ENCODE results near the gene PAQR4.

PAQR4 gene

DNA sequence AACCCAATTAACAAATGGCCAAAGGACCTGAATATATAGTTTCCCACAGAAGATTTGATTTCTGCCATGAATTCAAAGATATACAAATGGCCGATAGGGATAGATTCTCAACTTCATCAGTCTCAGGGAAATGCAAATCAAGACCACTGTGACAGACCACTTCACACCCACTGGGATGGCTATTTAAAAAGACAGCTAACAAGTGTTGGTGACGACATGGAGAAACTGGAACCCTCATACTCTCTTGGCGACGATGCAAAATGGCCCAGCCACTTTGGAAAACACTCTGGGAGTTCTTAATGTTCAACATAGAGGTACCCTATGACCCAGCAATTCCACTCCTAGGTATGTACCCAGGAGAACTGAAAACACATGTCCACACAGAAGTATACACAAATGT, 22.5 kb upstream of the PAQR4 start:
- TF ChIP-seq, protein P1, sequence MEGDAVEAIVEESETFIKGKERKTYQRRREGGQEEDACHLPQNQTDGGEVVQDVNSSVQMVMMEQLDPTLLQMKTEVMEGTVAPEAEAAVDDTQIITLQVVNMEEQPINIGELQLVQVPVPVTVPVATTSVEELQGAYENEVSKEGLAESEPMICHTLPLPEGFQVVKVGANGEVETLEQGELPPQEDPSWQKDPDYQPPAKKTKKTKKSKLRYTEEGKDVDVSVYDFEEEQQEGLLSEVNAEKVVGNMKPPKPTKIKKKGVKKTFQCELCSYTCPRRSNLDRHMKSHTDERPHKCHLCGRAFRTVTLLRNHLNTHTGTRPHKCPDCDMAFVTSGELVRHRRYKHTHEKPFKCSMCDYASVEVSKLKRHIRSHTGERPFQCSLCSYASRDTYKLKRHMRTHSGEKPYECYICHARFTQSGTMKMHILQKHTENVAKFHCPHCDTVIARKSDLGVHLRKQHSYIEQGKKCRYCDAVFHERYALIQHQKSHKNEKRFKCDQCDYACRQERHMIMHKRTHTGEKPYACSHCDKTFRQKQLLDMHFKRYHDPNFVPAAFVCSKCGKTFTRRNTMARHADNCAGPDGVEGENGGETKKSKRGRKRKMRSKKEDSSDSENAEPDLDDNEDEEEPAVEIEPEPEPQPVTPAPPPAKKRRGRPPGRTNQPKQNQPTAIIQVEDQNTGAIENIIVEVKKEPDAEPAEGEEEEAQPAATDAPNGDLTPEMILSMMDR (conservative IDR thresholded peaks at IDR 0.05; ENCODE audit: low read depth, low read length) = no peak
- no peak for DNase-seq (ENCODE audit: low read depth)

DNA sequence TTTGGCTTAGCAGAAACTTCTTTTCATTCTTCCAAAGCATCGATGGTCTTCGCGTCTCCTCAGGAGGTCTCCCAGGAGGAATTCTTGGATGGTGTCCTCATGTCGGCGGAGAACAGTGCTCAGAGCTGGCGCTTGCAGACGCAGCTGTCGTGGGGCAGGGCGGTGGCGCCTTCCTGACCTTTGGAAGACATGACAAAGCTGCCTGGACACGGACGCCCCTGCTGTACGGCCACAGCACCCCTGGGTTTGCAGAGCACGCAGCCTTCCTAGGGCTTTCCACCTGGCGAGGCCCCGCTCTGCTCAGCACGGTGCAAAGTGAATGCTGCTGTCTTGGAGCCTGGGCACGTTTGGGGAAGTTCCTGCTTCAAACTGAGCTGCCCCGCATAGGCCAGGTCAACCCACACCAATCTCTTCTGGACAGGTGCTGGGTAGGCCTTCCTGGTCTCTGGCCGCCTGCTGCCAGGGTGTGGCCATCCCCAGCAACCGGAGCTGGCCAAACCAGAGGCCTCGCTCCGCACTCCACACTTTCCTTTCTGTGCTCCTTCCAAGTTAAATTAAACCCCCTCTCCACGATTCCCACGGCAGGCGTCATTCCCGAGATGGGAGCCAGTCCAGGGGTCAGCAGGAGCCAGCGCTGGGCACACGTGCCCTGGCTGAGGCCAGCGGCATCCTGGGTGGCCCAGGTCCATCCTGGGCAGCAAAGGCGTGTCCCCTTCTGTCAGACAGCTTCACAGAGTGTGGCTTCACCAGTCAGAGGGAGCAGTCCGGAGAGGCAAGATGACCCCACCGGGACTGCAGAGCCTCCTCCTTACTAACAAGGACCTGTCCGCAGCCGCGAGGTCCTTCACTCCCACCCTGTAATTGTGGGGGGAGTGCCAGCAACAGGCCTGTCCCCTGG, 20.1 kb upstream of the PAQR4 start:
- no peak for DNase-seq (ENCODE audit: low read depth)
- no peak overlapping the region for H3K4me3 ChIP-seq (ENCODE audit: low read depth, low read length)
- TF ChIP-seq, protein P1 (conservative IDR thresholded peaks at IDR 0.05; ENCODE audit: low read depth, low read length) = no peak

More for the DNA sequence above, 22.5 kb upstream of the PAQR4 start:
- H3K4me3 ChIP-seq (ENCODE audit: low read depth, low read length) = no peak overlapping the region

DNA sequence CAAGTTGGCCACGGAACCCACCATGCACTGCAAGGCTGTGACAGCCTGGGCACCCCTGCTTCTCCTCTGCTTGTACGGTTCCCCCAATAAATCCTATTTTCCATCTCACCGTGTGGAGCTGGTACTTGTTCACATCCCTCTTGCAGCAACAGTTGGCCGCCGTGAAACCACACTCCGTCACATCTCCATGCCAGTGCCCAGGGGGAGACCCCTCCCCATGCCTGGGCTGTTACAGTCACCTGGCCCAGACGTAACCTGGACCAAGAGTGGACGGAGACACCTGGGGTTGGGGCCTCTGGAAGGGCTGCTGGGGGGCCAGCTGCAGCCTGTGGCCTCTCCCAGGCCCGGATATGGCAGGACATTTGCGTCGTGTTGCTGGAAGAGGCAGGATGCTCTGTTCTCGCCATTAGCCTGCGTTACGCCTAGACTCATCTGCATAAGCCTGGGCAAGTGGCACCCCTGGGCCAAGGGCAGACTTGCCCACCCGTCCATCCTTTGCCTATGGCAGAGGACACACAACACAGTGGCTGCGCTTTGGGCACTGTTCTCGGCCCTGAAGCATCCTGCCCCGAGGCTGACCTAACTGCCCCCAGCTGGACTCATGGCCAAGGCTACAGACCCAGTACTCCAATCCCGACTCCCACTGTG, 19.3 kb upstream of the PAQR4 start:
- TF ChIP-seq, protein P1 (conservative IDR thresholded peaks at IDR 0.05; ENCODE audit: low read depth, low read length) = no peak
- no peak overlapping the region for H3K4me3 ChIP-seq (ENCODE audit: low read depth, low read length)
- DNase-seq (ENCODE audit: low read depth) = no peak

DNA sequence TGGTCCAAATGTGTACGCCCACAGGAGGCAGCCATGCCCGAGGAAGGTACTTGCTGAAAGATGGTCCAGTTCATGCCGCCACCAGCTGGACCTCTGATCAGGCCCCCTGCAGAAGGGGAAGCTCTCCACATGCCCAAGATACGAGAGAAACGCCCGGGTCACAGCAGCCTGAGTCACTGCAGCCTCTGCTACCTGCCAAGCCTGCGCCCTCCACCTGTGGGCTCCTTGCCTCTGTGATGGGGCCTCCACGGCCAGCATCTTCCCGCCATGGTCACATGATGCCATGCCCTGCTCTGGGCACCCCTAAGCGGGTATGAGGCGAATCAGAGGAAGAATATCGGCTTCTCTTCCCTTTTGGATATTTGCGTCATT, 18.8 kb upstream of the PAQR4 start:
- TF ChIP-seq, protein P1 (conservative IDR thresholded peaks at IDR 0.05; ENCODE audit: low read depth, low read length) = no peak
- H3K4me3 ChIP-seq (ENCODE audit: low read depth, low read length) = no peak overlapping the region
- DNase-seq (ENCODE audit: low read depth) = no peak

DNA sequence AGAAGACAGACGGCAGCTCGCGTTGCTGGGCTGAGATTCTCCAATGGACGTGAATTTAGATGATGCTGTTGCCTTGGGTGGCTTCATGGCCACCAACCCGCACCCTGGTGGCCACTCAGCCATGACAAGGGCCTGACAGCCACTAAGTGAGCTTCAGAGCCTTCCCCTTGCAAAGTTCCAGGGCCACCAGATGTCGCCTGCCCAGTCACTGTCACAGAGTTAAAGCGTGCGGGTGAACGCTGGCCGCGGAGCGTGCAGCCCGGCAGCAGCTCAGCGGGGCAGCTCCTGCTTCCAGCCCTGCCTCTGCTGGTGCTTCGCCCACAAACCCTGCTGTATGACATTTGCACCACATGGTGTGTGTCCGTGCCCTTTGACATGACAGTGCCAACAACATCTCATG, 18.4 kb upstream of the PAQR4 start:
- no peak overlapping the region for H3K4me3 ChIP-seq (ENCODE audit: low read depth, low read length)
- no peak for DNase-seq (ENCODE audit: low read depth)
- TF ChIP-seq, protein P1 (conservative IDR thresholded peaks at IDR 0.05; ENCODE audit: low read depth, low read length) = no peak

DNA sequence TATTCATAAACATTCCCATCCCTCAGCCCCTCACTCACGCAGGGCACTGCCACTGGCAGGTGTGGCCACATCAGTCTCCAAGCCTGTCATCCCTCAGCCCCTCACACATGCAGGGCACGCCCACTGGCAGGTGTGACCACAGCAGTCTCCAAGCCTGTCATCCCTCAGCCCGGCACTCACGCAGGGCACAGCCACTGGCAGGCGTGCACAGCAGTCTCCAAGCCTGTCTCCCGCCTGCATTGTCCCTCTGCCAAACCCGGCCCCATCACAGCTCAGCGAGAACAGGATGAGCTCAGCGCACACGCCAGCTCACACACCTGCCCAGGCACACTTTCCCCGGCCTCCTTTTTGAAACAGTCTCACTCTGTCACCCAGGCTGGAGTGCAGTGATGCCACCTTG, 16.5 kb upstream of the PAQR4 start:
- no peak overlapping the region for H3K4me3 ChIP-seq (ENCODE audit: low read depth, low read length)
- no peak for DNase-seq (ENCODE audit: low read depth)
- TF ChIP-seq, protein P1 (conservative IDR thresholded peaks at IDR 0.05; ENCODE audit: low read depth, low read length) = no peak
